HG02943 (cell line): Measurements from ENCODE around the gene SCUBE2.

ENCODE experiments used
- ATAC-seq: cut with Tn5 transposase; IDR thresholded peaks from one replicate; pipeline ENCODE4 v1.9.1; 2021; ENCODE audit warnings: mild to moderate bottlenecking, low read depth, moderate library complexity; ENCODE audit not compliant: unreplicated experiment

Gene SCUBE2

DNA sequence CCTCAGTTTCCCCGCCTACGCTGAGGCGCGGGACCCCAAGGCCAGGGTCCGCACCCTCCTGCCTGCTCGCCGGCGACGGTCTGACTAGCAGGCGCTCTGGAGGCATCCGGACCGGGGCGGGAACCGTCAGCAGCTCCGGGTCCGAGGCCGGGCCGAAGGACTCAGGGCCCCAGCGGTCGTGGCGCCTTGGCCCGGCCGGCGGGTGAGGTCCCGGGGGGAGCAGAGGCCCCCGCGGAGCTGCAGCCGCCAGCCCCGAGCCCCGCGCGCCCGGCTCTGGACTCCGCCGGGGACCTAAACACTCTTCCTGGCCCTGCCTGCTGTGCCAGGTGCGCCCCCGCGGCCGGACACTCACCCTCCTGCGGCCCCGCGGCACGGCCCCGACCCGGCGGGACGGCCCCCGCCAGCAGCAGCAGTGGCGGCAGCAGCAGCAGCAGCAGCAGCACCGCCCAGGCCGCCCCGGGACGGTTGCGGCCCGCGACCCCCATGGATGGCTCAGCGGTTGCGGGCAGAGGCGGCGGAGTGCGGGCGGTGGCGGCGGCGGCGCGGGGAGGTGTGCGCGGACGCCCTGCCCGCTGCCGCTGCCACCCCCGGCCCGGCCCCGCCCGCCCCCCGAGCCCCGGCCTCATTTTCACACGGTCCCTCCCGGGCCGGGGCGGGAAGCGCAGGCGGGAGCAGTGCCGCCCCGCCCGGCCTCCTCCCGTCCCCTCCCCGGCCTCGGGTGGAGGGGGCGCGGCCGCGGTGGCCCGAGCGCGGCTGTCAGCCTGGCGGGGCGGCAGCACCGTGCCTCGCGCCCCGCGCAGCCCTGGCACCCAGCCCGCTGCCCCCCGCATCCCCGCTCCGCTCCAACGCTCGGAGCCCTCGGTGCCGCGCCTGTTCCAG, at the start of gene SCUBE2:
SCUBE2 (minus strand) TSS at position 556 of the 879 bp plus-strand sequence; CDS start at position 485, 71 bp downstream.
- ATAC-seq, result no peak

- no peak for ATAC-seq
These were observed 49.8 kb upstream of the SCUBE2 start for GRCh38 chr11:9141186-9141585.

DNA sequence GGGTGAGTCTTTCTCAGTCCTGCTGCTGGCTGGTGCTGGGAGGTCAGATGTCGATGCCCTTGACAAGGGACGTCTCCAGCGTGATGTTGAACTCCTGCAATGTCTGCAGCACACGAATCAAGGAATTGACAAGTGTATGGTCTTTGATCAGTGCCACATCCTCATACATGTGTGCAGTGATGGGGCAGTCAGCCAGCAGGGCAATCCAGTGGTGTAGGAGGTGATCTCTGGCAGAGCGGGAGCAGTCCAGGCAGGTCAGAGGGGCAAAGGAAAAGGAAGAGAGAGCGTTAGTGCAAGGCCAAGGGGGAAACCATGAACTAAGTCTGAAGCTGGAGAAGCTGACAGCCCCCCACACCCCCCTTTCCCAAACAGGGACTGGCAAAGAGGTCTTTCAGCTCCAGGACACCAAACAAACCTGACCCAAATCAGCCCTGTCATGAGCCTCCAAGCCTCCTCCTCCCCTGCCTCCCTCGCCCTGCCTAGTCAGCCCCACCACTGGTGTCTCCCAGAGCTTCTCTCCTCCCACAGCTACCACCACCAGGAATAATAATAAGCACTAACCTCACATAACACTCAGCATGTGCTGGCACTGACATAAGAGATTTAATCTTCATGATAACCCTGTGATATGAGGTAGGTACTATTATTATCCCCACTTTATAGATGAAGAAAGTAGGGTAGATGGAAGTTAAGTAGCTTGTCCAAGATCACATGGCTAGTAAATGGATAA, 48.4 kb upstream of the SCUBE2 start:
- no peak for ATAC-seq

GRCh38 chr11:9138612-9139579, 47.5 kb upstream of the SCUBE2 start:
- no peak for ATAC-seq

DNA sequence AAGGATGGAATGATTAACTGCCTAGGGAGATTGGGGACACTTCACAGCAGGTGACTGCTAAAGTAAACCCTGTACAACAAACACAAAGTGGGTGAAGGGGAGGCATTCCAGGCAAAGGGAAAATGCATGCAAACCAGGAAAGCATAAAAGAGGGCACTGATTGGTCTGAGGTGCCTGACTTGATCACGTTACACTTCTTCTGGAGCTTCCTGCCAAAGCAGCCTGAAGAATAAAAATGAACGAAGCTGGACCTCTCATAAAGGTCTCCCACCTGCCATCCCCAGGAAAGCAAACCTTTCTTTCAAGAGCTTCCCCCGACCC, 46.7 kb upstream of the SCUBE2 start:
- ATAC-seq, result no peak

DNA sequence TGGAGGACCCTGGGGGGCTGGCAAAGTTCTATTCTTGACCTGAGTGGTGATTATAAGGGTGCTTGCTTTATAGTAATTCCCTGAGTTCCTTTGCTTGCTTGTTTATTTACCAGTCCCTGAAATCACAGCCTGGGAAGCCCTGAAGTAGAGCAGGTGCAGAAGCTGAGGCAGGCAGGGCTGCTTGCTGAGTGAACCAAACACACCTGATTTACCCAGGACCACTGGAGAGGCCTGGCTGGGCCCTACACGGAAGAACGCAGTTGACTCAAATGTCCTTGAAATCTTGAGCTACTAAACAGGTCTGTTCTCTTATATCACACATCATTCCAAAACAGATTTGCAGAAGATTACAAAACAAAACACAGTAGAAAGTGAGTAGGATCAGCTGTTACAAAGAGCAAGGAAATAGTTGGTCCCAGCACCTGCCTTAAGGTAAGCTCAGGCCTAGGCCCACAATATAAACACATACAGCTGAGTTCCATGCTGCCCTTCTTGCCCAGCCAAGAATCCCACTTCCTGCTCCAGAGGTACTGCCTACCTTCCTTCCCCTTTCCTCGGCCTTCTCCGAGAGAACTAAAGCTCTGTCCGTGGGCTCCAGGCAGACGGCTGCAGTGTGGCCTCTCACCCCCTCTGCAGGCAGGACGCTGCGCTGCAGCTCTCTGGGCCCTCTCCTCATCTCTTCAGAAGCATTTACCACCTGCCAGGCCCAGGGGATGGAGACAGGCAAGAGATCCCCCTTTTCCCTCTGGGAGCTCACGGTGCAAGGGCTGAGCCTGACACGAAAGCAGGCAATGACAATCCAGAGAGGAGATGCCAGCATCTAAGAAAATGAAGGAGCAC, 46.1 kb upstream of the SCUBE2 start:
- ATAC-seq, result peak; percentile 81

DNA sequence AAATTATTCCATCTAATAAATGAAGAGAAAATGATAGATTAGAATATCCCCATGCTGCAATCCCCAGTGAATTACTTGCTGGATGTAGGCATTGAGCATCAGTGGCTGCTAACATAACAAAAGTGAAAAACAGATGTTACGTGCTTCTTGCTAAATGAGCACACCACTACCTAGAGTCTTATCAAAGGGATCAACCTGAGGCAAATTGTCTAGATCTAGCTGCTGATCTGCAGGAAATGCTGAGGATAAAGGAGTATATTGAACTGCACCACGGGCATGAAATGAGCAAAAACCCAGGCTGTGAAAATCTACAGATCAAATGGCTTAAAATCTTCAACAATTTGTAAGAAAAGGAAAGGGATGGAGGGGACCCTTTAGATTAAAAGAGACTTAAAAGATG, 45.3 kb upstream of the SCUBE2 start:
- ATAC-seq, result no peak

DNA sequence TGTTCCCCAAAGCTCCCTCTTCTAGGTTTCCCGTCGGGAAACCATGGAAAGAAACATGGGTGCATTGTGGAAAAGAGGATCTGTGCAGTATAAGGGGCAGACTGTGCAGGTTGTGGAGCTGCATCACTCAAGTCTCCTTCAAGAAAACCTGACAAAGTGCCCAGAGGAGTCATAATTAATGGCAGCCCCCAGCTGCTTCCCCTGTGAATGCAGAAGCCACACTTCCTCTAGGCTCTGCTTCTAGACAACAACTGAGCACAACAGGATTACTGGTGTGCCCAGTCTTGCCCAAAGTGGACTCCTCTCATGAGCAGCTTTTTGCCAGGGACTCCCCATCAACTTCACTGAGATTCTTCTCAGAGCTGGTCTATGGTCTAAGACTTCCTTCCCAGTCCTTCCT, 42.6 kb upstream of the SCUBE2 start:
- ATAC-seq, result no peak

GRCh38 chr11:9132203-9132878, 40.9 kb upstream of the SCUBE2 start:
- no peak for ATAC-seq

GRCh38 chr11:9130297-9130696, 38.9 kb upstream of the SCUBE2 start:
- no peak for ATAC-seq

- ATAC-seq, result no peak
These were observed 35.2 kb upstream of the SCUBE2 start for GRCh38 chr11:9126636-9127035.

- ATAC-seq, result no peak
These were observed 33.9 kb upstream of the SCUBE2 start for GRCh38 chr11:9125185-9125886.

DNA sequence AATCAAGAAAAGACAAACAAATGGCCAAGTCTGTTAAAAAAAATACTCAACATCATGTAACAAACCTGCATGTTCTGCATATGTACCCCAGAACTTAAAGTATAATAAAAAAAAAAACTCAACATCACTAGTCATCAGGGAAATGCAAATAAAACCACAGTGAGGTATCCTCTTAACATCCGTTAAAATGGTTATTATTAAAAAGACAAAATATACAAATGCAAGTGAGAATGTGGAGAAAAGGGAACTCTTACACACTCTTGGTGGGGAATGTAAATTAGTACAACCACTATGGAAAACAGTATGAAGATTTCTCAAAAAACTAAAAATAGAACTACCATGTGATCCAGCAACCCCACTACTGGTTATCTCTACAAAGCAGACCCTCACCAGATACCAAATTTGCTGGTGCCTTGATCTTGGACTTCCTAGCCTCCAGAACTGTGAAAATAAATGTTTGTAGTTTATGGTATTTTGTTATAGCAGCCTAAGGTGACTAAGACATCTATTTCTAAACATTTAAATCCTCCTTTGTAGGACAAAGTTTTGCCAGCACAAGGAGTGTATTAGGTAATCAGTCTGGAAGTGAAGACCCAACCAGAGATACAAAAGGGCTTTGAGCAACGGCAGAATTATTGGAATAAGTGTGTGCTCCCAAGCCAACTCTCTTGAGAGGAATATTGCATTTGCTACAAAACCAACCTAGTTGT, 32.4 kb upstream of the SCUBE2 start:
- ATAC-seq, result no peak

DNA sequence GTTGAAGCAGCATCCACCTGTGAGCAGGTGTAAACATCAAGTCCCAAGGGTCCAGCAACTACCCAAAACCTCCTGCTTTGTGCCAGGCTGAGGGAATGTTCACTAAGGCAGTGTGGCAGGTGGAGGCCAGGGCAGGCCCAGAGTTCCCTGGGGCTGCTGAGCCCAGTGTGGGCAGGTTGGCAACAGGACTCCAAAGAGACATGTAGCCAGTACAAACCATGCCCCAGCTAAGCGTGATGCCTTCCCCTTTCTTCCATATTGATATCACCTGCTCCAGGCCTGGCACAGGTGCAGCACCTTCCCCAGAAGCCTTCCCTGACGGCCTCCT, 30.0 kb upstream of the SCUBE2 start:
- no peak for ATAC-seq

- no peak for ATAC-seq
These were observed 29.5 kb upstream of the SCUBE2 start for GRCh38 chr11:9120664-9121468.

GRCh38 chr11:9118277-9118676, 26.9 kb upstream of the SCUBE2 start:
- ATAC-seq, result no peak

GRCh38 chr11:9112075-9112474, 20.7 kb upstream of the SCUBE2 start:
- ATAC-seq, result no peak
